Measurements from ENCODE around the gene SLC9B1.

DNA sequence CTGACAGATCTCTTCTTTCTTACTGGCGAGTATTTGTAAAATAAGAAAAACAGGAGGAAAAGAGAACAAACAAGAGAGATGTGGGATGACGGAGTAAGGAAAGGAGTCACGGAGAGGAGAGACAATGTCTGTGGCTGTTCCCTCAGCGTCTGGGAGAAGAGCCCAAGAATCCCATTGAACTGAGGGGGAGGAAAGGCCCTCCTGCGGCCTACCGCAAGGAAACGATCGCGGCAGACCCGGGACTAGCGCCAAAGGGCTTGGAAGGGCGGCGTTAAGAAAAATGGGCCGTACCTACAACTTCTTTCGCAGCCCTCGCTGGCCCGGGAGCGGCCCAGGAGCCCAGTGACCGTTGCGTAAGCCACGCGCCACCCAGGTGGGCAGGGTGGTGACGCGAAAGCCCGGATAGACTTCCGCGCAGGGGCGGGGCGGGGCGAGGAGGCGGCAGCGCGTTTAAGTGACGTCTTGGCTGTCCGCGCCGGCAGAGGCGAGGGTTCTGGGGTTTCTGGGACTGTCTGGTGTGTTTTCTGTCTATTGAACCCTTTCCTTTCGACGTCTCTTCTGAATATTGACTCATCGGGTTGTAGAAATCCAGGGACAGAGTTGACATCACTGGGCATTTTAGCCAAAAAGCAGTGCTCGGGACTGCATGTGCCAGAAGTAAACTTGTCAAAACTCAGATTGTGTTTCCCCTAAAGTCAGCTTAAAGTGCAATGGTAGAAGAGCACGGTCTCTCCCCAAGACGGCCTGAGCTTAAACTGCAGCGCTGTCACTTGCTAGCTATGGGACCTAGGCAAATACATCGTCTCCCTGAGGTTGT, at the start of gene SLC9B1:
- TF ChIP-seq ZNF274 (IDR thresholded peaks at IDR 0.05; ENCODE audit: low read depth, low read length) (no peak), YY1 (IDR thresholded peaks at IDR 0.05; ENCODE audit: insufficient read depth, insufficient read length) (no peak)
